ENCODE measurements around the gene ANTXR1.
A peak's percentile ranks its signal among the peaks of the same experiment; 100 is the strongest.

ANTXR1 gene

GRCh38 chr2:69279931-69280681 is 267.1 kb downstream of the ANTXR1 start:
- H3K4me3 ChIP-seq (ENCODE audit: control insufficient read depth, low read depth, low read length), result no peak overlapping the region
- DNase-seq (ENCODE audit: low read depth), result no peak
- TF ChIP-seq, protein P1, sequence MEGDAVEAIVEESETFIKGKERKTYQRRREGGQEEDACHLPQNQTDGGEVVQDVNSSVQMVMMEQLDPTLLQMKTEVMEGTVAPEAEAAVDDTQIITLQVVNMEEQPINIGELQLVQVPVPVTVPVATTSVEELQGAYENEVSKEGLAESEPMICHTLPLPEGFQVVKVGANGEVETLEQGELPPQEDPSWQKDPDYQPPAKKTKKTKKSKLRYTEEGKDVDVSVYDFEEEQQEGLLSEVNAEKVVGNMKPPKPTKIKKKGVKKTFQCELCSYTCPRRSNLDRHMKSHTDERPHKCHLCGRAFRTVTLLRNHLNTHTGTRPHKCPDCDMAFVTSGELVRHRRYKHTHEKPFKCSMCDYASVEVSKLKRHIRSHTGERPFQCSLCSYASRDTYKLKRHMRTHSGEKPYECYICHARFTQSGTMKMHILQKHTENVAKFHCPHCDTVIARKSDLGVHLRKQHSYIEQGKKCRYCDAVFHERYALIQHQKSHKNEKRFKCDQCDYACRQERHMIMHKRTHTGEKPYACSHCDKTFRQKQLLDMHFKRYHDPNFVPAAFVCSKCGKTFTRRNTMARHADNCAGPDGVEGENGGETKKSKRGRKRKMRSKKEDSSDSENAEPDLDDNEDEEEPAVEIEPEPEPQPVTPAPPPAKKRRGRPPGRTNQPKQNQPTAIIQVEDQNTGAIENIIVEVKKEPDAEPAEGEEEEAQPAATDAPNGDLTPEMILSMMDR (conservative IDR thresholded peaks at IDR 0.05; ENCODE audit: control insufficient read depth, insufficient read depth, low read depth, low read length), result no peak

GRCh38 chr2:69280796-69281412 is 267.9 kb downstream of the ANTXR1 start:
- TF ChIP-seq, protein P1 (conservative IDR thresholded peaks at IDR 0.05; ENCODE audit: control insufficient read depth, insufficient read depth, low read depth, low read length), result no peak
- no peak for DNase-seq (ENCODE audit: low read depth)
- no peak overlapping the region for H3K4me3 ChIP-seq (ENCODE audit: control insufficient read depth, low read depth, low read length)

- TF ChIP-seq, protein P1 (conservative IDR thresholded peaks at IDR 0.05; ENCODE audit: control insufficient read depth, insufficient read depth, low read depth, low read length), result no peak
- no peak for DNase-seq (ENCODE audit: low read depth)
Observed at GRCh38 chr2:69285379-69285894, 272.5 kb downstream of the ANTXR1 start.

DNA sequence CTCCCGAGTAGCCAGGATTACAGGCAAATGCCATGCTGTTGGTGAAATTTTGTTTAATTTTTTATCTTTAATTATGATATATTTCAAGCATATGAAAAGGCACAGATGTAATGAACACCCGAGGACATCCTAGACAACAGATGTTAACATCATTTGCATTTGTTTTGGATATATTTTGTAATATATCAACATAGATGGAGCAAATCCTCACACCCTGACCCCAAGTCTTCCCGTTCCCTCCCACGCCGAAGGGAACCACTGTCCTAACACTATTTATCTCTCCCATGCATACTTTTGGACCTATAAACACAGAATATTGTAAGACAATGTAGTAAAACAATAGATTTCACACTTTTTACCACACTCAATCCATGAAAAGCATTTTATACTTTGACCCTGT is 274.6 kb downstream of the ANTXR1 start:
- DNase-seq (ENCODE audit: low read depth), result no peak
- TF ChIP-seq, protein P1 (conservative IDR thresholded peaks at IDR 0.05; ENCODE audit: control insufficient read depth, insufficient read depth, low read depth, low read length), result no peak
- H3K4me3 ChIP-seq (ENCODE audit: control insufficient read depth, low read depth, low read length), result no peak overlapping the region

More at GRCh38 chr2:69285379-69285894, 272.5 kb downstream of the ANTXR1 start:
- no peak overlapping the region for H3K4me3 ChIP-seq (ENCODE audit: control insufficient read depth, low read depth, low read length)

DNA sequence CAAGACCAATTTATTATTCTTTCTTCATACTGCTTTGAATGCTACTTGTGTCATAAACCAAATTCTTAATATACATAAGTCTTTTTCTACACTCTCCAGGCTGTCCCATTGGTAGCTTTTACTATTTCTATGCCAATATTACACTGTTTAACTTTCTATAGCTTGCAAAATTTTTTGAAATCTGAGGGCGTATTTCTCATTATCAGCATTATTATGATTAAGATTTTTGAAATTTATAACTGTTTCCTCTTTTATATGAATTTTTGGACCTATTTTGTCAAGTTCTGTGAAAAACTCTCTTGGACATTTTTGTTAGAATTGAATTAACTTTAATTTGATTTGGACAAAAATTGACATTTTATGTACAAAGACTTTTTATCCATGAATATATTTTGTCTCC is 275.4 kb downstream of the ANTXR1 start:
- no peak overlapping the region for H3K4me3 ChIP-seq (ENCODE audit: control insufficient read depth, low read depth, low read length)
- TF ChIP-seq, protein P1 (conservative IDR thresholded peaks at IDR 0.05; ENCODE audit: control insufficient read depth, insufficient read depth, low read depth, low read length), result no peak

GRCh38 chr2:69291004-69291650 is 278.1 kb downstream of the ANTXR1 start:
- TF ChIP-seq, protein P1 (conservative IDR thresholded peaks at IDR 0.05; ENCODE audit: control insufficient read depth, insufficient read depth, low read depth, low read length), result no peak
- peak; percentile 81 for DNase-seq (ENCODE audit: low read depth)
- no peak overlapping the region for H3K4me3 ChIP-seq (ENCODE audit: control insufficient read depth, low read depth, low read length)

More for the DNA sequence above, 275.4 kb downstream of the ANTXR1 start:
- DNase-seq (ENCODE audit: low read depth), result no peak

Data from fibroblast of mammary gland (primary cell).